ENCODE measurements around the gene SHISA7.

SHISA7 gene

GRCh38 chr19:55382013-55382412 is 61.1 kb downstream of the SHISA7 start (continued):
- TF ChIP-seq ZSCAN4 (tag by site-specific recombination; IDR thresholded peaks at IDR 0.05): no peak
- TF ChIP-seq ZNF366 (tag by site-specific recombination; conservative IDR thresholded peaks at IDR 0.05): peak; percentile 94
- no peak for TF ChIP-seq ZXDB (tag by site-specific recombination; IDR thresholded peaks at IDR 0.05)
- no peak for TF ChIP-seq HOXA7 (CRISPR knock-in tag; IDR thresholded peaks at IDR 0.05; ENCODE audit: borderline replicate concordance)
- no peak for TF ChIP-seq ZNF24 (tag by site-specific recombination; IDR thresholded peaks at IDR 0.05)
- no peak for TF ChIP-seq SP2 (tag by site-specific recombination; IDR thresholded peaks at IDR 0.05)

GRCh38 chr19:55379174-55379573 is 63.9 kb downstream of the SHISA7 start:
- ChIA-PET CTCF (no interaction called here), POLR2A (no interaction called here)
- H3K36me3 ChIP-seq (ENCODE audit: control insufficient read depth in 2 of 2, insufficient read depth in 1 of 2, low read length in 2 of 2): no peaks in the 10 kb centered on the region
- no peaks in the 10 kb centered on the region for H3K9me3 ChIP-seq (ENCODE audit: control insufficient read depth, insufficient read depth, low read depth, low read length)
- TF ChIP-seq ZNF398 (tag by site-specific recombination; IDR thresholded peaks at IDR 0.05): no peak
- 0 out of 2 replicates have a peak, but pooled peaks have one; percentile 2 for TF ChIP-seq GLIS1 (tag by site-specific recombination; IDR thresholded peaks at IDR 0.05)
- TF ChIP-seq YY1 (tag by site-specific recombination; IDR thresholded peaks at IDR 0.05): no peak
- TF ChIP-seq ZIC2 (tag by site-specific recombination; IDR thresholded peaks at IDR 0.05): peak; percentile 11; the same call in 1 of the 2 replicates
- no peak for TF ChIP-seq HOXA7 (CRISPR knock-in tag; IDR thresholded peaks at IDR 0.05; ENCODE audit: borderline replicate concordance)
- TF ChIP-seq HIC1 (tag by site-specific recombination; IDR thresholded peaks at IDR 0.05): 0 out of 2 replicates have a peak, but pooled peaks have one; percentile 13
- TF ChIP-seq ZNF513 (tag by site-specific recombination; IDR thresholded peaks at IDR 0.05): no peak
- TF ChIP-seq ZNF473 (tag by site-specific recombination; IDR thresholded peaks at IDR 0.05): no peak
- 0 out of 2 replicates have a peak, but pooled peaks have one; percentile 47 for TF ChIP-seq ZBTB10 (tag by site-specific recombination; IDR thresholded peaks at IDR 0.05)
- no peak for TF ChIP-seq ZFP3 (tag by site-specific recombination; IDR thresholded peaks at IDR 0.05; ENCODE audit: low read depth)
- H3K27ac ChIP-seq (ENCODE audit: extremely low read depth, low read depth, low read length): no peak overlapping the region
- H3K4me1 ChIP-seq (ENCODE audit: control insufficient read depth, insufficient read depth, low read length): no peaks in the 10 kb centered on the region
- no peak overlapping the region for H3K4me3 ChIP-seq (ENCODE audit: low read depth, low read length)
